H1 (cell line): ENCODE data around the gene TYRO3. TPM values are rescaled to one million over a fixed set of nuclear protein-coding genes. Genes with fewer than 3 reads are reported as not detected.

Experiments
- BRCA1 ChIP-seq: IDR thresholded peaks from 2 replicates; pipeline ENCODE4 v1.6.1; 2012; ENCODE audit warnings: low read depth, low read length, improper control_type of control experiment
- CHD2 ChIP-seq: IDR thresholded peaks from 2 replicates; pipeline ENCODE4 v1.6.1; 2012; ENCODE audit warnings: low read length, improper control_type of control experiment
- EP300 ChIP-seq, 2 experiments: IDR thresholded peaks; 1 replicate in 1 of 2; 2 replicates in 1 of 2; pipeline ENCODE4 v1.6.1; 2011 to 2012; ENCODE audit warnings: low read depth in 2 of 2, low read length in 2 of 2, mild to moderate bottlenecking in 2 of 2, borderline replicate concordance in 1 of 2, inconsistent platforms in 1 of 2, moderate library complexity in 1 of 2
- HDAC2 ChIP-seq, 2 experiments: fragments of 300-600 bp in 1 of 2; sonication (generic) in 1 of 2; IDR thresholded peaks; 2 replicates each; pipeline ENCODE4 v1.6.1; 2011 to 2012; ENCODE audit warnings: low read depth in 2 of 2, low read length in 2 of 2, mild to moderate bottlenecking in 2 of 2, moderate library complexity in 2 of 2, borderline replicate concordance in 1 of 2, inconsistent platforms in 1 of 2
- RAD21 ChIP-seq, 2 experiments: IDR thresholded peaks in 1 of 2; conservative IDR thresholded peaks in 1 of 2; 2 replicates each; pipeline ENCODE4 v1.6.1; 2011; ENCODE audit warnings: low read depth in 2 of 2, low read length in 2 of 2, improper control_type of control experiment in 1 of 2, inconsistent platforms in 1 of 2, mild to moderate bottlenecking in 1 of 2, moderate library complexity in 1 of 2
- TCF12 ChIP-seq: IDR thresholded peaks from 2 replicates; pipeline ENCODE4 v1.6.1; 2011; ENCODE audit warnings: low read depth, mild to moderate bottlenecking, low read length
- polyA plus RNA-seq, 7 experiments: library from polyadenylated mRNA; depleted of rRNA in 3 of 7; stranded (reverse) in 5 of 7; unstranded in 2 of 7; fragments of >200 nt in 5 of 7; fragments of 200-250 nt in 2 of 7; gene quantifications; 1 replicate in 5 of 7; 2 replicates in 1 of 7; 4 replicates in 1 of 7; pipeline versions ENCODE4 v1.2.1 to v1.2.3, GENCODE V29; 2011 to 2013; ENCODE audit warnings: missing spikeins in 2 of 7, mixed read lengths in 2 of 7
- total RNA-seq: library from RNA; stranded (reverse); fragmentation: NEBNext Ultra II Directional; extraction: Animal tissue kit (Norgen Biotek cat#: 25700); gene quantifications from 2 replicates; pipeline ENCODE4 v1.2.1, GENCODE V29; 2021
- TF ChIP-seq, protein P1 (sequence below), 3 experiments: IDR thresholded peaks; 1 replicate in 2 of 3; 2 replicates in 1 of 3; pipeline versions ENCODE4 v1.5.1 to v1.6.1; 2011; ENCODE audit warnings: low read length in 3 of 3, mild to moderate bottlenecking in 3 of 3, inconsistent platforms in 2 of 3, low read depth in 1 of 3, moderate library complexity in 1 of 3; ENCODE audit not compliant: insufficient read depth in 1 of 3; ENCODE audit errors: control extremely low read depth in 1 of 3
- TF ChIP-seq, protein P2 (sequence below): IDR thresholded peaks from 2 replicates; pipeline ENCODE4 v1.6.1; 2011; ENCODE audit warnings: low read length, improper control_type of control experiment

The TYRO3 gene
- total and polyA plus RNA-seq, 2 of the 8 experiments (the other 6 are each of a cell fraction or from before 2014, with no cell fraction given) = 82.7 to 98.8 TPM

DNA sequence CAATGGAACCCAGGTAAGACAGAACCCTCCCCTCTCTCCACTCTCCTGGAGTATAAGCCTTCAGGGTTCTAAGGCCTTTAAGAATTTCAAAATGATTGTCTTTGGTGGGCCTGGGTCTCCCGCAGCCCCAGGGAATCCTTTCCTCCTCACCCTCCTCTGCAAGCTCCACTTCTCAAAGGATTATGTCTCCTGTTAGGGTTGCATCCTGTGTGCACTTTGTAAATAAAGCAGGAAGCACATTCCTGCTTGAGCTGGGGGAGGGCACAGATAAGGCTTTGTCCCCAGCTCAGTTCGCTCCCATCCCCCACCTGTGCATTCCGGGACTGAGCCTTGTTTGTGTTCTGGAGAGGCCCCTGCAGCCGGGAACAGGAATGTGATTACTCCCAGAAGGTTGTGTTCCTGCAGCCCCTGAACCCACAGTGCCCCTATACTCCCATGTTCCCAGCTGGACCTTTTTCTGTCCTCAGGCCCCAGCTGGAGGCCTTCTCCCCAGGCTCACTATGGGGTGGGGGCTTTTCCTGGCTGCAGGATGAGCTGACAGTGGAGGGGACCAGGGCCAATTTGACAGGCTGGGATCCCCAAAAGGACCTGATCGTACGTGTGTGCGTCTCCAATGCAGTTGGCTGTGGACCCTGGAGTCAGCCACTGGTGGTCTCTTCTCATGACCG, 9.5 kb downstream of the TYRO3 start (continued):
- TF ChIP-seq EP300 (IDR thresholded peaks at IDR 0.05; ENCODE audit: borderline replicate concordance in 1 of 2, low read depth in 2 of 2, low read length in 2 of 2) = peak in 1 of 2 experiments; percentile 90; a peak in 2 of 3 replicates
- 0 out of 4 replicates have a peak, but pooled peaks of 1 of the 2 experiments have one; percentile 22 for TF ChIP-seq HDAC2 (IDR thresholded peaks at IDR 0.05; ENCODE audit: borderline replicate concordance in 1 of 2, low read depth in 2 of 2, low read length in 2 of 2)
- TF ChIP-seq BRCA1 = no peak
- peak; percentile 69 for TF ChIP-seq CHD2
- TF ChIP-seq, protein P1, sequence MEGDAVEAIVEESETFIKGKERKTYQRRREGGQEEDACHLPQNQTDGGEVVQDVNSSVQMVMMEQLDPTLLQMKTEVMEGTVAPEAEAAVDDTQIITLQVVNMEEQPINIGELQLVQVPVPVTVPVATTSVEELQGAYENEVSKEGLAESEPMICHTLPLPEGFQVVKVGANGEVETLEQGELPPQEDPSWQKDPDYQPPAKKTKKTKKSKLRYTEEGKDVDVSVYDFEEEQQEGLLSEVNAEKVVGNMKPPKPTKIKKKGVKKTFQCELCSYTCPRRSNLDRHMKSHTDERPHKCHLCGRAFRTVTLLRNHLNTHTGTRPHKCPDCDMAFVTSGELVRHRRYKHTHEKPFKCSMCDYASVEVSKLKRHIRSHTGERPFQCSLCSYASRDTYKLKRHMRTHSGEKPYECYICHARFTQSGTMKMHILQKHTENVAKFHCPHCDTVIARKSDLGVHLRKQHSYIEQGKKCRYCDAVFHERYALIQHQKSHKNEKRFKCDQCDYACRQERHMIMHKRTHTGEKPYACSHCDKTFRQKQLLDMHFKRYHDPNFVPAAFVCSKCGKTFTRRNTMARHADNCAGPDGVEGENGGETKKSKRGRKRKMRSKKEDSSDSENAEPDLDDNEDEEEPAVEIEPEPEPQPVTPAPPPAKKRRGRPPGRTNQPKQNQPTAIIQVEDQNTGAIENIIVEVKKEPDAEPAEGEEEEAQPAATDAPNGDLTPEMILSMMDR (IDR thresholded peaks at IDR 0.05; ENCODE audit: control extremely low read depth in 1 of 3, insufficient read depth in 1 of 3, low read depth in 1 of 3, low read length in 3 of 3) = peak in 1 of 3 experiments; percentile 2; a peak in 1 of 4 replicates
- TF ChIP-seq RAD21 (IDR thresholded peaks at IDR 0.05 in 1 of 2, conservative IDR thresholded peaks at IDR 0.05 in 1 of 2; ENCODE audit: low read depth in 2 of 2, low read length in 2 of 2) = peak in 1 of 2 experiments; percentile 35; a peak in 2 of 4 replicates
- TF ChIP-seq, protein P2, sequence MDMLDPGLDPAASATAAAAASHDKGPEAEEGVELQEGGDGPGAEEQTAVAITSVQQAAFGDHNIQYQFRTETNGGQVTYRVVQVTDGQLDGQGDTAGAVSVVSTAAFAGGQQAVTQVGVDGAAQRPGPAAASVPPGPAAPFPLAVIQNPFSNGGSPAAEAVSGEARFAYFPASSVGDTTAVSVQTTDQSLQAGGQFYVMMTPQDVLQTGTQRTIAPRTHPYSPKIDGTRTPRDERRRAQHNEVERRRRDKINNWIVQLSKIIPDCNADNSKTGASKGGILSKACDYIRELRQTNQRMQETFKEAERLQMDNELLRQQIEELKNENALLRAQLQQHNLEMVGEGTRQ = no peak
- TF ChIP-seq TCF12 = peak; percentile 85
